ENCODE data around the gene CCDC196.

DNA sequence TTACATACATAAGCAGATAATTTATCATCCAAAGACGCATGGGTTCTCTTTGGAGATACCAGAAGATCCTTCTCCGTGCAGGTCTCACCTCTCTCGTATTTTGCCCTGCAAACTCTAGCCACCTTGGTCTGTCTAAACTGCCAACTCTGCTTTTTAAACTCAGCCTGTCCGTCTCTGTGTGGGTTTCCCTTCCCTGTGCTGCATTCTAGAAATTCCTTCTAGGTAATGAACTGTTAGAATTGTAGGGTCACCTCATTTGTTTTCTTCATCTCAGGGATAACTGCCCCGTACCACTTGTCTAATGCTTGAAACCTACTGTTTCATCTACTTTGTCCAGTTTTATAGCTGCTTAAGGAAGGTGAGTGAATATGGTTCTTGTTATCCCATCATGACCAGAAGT is 45.4 kb upstream of the CCDC196 start:
- TF ChIP-seq POLR2AphosphoS5 (IDR thresholded peaks at IDR 0.05; ENCODE audit: low read depth, low read length) (no peak), POLR2A (IDR thresholded peaks at IDR 0.05; ENCODE audit: low read depth, low read length) (no peak), TAF1 (IDR thresholded peaks at IDR 0.05; ENCODE audit: borderline replicate concordance, low read depth, low read length) (no peak)

Measured in GM12892 (cell line).